Amygdala (tissue), 56 donors: ENCODE results near the gene RANBP1.
"Not testable (repeated sequence)": the region's sequence is repeated elsewhere in the genome, so short reads cannot be mapped to it uniquely, and the experiment has no call there.

ENCODE experiments used
- DNase-seq, 56 donors: peaks; one replicate each; lab custom pipeline; 2025; lab: John Stamatoyannopoulos, UW

RANBP1 gene

GRCh38 chr22:20115691-20116375, at the start of gene RANBP1:
RANBP1 (plus strand) TSS chr22:20116104; CDS start chr22:20116185, 81 bp downstream.
- no peak for DNase-seq

GRCh38 chr22:20066617-20067383, 49.1 kb upstream of the RANBP1 start:
- DNase-seq: no peak

- DNase-seq: not testable (repeated sequence)
These were observed 48.6 kb upstream of the RANBP1 start for GRCh38 chr22:20067384-20067682.

- no peak for DNase-seq
These were observed 47.3 kb upstream of the RANBP1 start for GRCh38 chr22:20068640-20069039.

GRCh38 chr22:20069331-20070042, 46.4 kb upstream of the RANBP1 start:
- DNase-seq: no peak

GRCh38 chr22:20071524-20071972, 44.4 kb upstream of the RANBP1 start:
- no peak for DNase-seq

- no peak for DNase-seq
These were observed 39.2 kb upstream of the RANBP1 start for GRCh38 chr22:20076627-20077172.

- DNase-seq: peak; percentile 54 to 96 (median 90)
These were observed 36.0 kb upstream of the RANBP1 start, which contains the start of gene DGCR8 for GRCh38 chr22:20079745-20080444. DGCR8 (plus strand) TSS chr22:20080241; CDS start chr22:20085964, 5,723 bp downstream.

- DNase-seq: peak in 21 of 56 donors; percentile 27 to 77 (median 62)
These were observed 35.5 kb upstream of the RANBP1 start for GRCh38 chr22:20080445-20080775.

- peak in 7 of 56 donors; percentile 12 to 31 (median 26) for DNase-seq
These were observed 34.9 kb upstream of the RANBP1 start for GRCh38 chr22:20080776-20081654.

GRCh38 chr22:20083157-20083890, 32.6 kb upstream of the RANBP1 start:
- DNase-seq: no peak

GRCh38 chr22:20083891-20084546, 31.9 kb upstream of the RANBP1 start:
- DNase-seq: no peak

GRCh38 chr22:20084547-20085413, 31.1 kb upstream of the RANBP1 start:
- peak in 1 of 56 donors; percentile 20 for DNase-seq

GRCh38 chr22:20085651-20086050, 30.3 kb upstream of the RANBP1 start:
- DNase-seq: no peak

- no peak for DNase-seq
These were observed 29.8 kb upstream of the RANBP1 start for GRCh38 chr22:20086101-20086599.

GRCh38 chr22:20086763-20087162, 29.1 kb upstream of the RANBP1 start:
- DNase-seq: no peak
